ENCODE results near the gene PPP2R5A.

- no peak for TF ChIP-seq POLR2AphosphoS5 (IDR thresholded peaks at IDR 0.05)
- no peak for TF ChIP-seq POLR2A (IDR thresholded peaks at IDR 0.05)
- no peak for TF ChIP-seq CTCF (IDR thresholded peaks at IDR 0.05)
Measured at GRCh38 chr1:212257157-212257556, 28.1 kb upstream of the PPP2R5A start.
